Stimulated activated CD4-positive, alpha-beta T cell treated with anti-CD3 and anti-CD28 coated beads, Interleukin-2, amount 100 ng/mL, for 4 hours (primary cell): ENCODE results near the gene GTF2E1.

Experiments used
- DNase-seq: peaks from one replicate; pipeline ENCODE4 v3.0.0-alpha.2; 2020; ENCODE audit warnings: low read depth

Gene GTF2E1

DNA sequence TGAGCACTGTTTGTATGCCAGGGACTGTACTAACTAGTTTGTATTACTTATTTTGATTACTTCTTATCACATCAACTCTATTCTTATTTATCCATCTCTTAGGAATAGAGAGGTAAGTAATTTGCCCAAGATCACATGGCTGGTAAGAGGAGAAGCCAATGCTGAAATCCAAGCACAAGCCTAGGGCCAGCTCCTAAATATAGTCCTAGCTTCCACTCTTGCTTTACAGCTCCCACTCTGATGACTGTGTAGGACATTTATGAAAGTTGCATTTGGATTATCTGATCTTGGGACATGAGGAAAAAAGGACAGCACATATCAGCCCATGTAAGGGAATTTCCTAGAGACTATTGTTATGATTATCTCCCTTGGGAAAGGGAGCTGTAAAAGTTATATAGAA, 58.1 kb downstream of the GTF2E1 start:
- DNase-seq: no peak

DNA sequence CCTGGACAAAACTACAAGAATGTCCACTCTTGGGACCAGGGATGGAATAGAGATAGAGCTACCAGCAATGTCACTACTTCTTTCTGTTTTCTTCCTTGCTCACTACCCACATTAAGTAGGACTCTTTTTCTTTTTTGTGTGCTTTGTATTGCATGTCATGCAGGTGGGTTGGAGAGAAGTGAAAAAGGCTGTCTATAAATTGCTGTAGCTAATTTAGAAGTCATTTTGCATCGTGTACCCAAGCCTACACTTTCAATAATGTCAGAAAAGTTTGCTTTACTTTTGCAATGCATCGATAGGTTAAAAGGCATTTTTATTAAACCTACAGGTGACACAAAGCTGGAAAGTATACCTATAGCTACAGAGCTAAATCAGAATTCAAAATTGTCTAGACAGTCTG, 58.9 kb downstream of the GTF2E1 start:
- DNase-seq: no peak

DNA sequence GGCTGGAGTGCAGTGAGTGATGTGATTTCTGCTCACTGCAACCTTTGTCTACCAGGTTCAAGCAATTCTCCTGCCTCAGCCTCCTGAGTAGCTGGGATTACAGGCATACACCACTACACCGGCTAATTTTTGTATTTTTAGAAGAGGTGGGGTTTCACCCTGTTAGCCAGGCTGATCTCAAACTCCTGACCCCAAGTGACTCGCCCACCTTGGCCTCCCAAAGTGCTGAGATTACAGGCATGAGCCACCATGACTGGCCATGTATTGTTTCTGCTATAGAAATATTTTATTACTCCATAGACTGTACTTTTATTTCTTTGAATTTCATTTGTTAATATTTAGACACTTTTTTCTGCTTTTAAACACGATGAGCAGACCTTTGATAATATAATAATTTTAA, 60.4 kb downstream of the GTF2E1 start:
- DNase-seq: no peak

DNA sequence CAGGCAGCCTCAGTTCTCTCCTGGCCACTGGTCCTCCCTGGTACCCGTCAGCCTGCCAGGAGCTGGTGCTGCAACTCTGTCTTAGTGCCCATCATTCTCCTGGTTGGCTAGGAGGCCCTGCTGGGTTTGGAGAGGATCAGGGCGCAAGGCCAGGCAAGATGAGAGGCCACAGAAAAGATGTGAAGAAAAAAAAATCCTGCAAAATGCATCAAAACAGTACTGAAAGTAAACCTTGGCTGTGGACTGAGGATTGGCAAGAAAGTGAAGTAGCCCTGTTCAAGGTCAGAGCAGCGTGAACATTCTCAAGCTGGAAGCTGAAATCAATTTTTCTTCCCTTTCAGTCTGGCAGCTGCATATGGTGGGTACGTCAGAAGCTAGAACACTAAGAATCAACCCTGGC, 74.2 kb downstream of the GTF2E1 start:
- no peak for DNase-seq

DNA sequence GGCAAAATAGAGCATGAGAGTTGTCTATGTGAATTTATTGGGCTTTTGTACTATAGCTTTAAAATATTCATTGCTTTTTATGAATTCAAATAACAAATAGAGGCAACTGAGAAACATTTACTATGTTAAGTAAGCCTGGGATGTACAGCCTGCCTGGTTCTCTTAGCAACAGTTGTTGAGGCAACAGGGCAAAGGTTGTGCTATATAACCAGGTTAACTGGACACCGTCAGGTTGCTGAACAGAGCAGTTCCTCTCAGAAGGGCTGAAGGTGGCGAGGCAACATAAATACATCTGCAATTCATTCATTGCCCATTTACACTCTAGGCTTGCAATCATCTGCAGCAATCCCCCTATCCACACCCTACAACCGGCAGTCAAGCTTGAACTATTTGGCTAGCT, 78.2 kb downstream of the GTF2E1 start:
- DNase-seq: no peak

DNA sequence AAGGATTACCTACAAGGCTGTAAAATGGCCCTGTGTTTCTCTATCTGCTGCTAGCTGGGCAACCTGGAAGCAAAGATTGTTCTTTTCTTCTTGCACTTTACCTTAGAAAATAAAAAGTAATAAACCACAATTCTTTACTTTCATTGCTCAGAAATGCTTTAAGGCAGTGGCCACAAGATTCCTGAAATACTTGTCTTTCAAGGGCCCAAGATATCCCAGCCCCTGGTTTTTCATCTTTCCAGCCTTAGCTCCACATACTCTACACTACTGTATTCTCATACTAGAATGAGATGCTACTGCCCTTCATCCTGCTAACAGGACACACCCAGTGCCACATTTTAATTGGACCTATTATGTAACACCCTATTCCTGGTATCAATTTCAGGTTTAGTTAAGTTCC, 78.9 kb downstream of the GTF2E1 start:
- no peak for DNase-seq

DNA sequence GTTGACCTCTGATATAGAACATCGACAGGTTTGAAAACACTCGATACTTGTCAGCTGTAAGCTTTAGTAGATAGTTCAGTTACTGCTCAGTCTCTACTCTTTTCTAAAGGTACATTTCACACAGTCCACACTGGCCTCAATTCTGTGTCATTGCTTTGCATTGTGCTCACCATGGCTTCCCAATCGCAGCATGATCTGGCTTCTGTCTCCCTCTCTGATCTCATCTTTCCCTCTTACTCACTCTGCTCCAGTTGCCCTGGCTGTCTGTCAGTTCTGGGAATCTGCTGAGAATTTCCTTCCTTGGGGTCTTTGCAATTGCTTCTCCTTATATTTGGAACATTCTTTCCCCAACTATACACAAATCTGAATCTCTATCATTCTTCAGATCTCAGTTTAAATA, 80.6 kb downstream of the GTF2E1 start:
- no peak for DNase-seq

DNA sequence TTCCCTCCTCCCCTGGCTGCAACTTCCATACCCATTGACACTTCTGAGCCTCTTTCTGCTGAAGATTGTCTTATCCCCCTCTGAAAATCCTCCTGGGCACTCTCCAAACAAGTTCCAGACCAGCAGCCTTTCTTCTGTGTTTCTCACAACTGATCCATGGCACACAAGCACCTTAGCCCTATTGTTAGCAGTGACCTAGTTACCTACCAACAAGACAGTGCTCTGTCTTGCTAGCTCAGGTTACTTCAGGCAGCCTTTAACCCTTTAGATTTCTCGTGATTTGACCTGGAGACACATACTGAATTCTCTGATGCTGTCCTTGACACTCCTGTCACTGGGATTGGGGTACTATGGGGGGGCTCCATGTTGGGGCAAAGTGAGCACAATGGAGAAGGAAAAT, 82.1 kb downstream of the GTF2E1 start:
- no peak for DNase-seq

DNA sequence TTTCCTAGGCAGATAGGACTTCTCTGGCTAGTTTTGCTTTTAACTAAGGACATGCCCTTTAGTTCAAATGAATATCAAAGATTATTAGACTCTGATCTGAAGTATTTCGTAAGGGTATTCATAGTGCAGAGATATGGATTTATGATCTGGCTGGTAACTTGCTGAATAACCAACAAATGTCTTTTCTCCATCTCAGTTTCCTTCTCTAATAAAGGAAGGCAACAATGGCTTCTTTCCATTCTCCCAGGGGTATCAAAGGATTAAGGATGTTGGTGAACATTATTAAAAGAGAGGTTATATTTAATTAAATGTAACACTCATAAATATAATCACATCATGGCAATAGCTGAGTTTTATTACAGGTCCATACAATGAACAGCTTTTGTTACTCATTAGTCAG, 86.3 kb downstream of the GTF2E1 start:
- DNase-seq: no peak

DNA sequence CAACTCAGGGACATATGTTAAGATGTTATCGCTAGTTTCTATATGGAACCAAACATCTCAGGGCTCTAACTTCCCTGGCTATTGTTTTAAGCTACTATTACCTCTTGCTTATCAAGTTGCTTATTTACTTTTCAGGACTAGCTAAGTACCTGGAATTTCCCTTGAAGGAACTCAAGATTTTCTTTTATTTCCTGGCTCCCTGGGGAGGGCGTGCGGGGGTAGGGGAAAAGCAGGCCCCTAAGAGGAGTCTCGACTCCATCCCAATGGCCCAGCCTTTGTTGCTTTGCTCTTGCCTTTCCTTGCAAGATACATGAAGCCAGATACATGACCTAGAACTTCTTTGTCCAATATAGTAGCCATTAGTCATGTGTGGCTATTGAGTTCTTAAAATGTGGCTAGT, 88.5 kb downstream of the GTF2E1 start:
- DNase-seq: no peak
